Bronchial epithelial cell (primary cell): ENCODE measurements around the gene SORCS2. TPM values are rescaled to one million over a fixed set of nuclear protein-coding genes. Genes with fewer than 3 reads are reported as not detected.

ENCODE experiments used
- DNase-seq: peaks from one replicate; pipeline ENCODE4 v3.0.0-alpha.2; 2010; ENCODE audit warnings: low read depth
- FAIRE-seq: peaks from 2 replicates; lab custom pipeline; 2011; peaks lifted over from hg19 to GRCh38; lab: Jason Lieb, UNC
- H3K27me3 ChIP-seq: 2 replicates; pipeline ENCODE4 v1.5.1; 2011; ENCODE audit warnings: low read length; ENCODE audit not compliant: control insufficient read depth, insufficient read depth
- H3K36me3 ChIP-seq: 2 replicates; pipeline ENCODE4 v1.5.1; 2011; ENCODE audit warnings: low read length; ENCODE audit not compliant: control insufficient read depth, insufficient read depth
- H3K4me3 ChIP-seq: 2 replicates; pipeline ENCODE4 v1.5.1; 2011; ENCODE audit warnings: mild to moderate bottlenecking, low read depth, low read length, control low read depth
- total RNA-seq: library from RNA; depleted of rRNA; stranded (reverse); fragments of >200 nt; gene quantifications from 2 replicates; pipeline ENCODE4 v1.2.1, GENCODE V29; 2014
- TF ChIP-seq, protein P1 (sequence below): IDR thresholded peaks from 2 replicates; pipeline ENCODE4 v1.5.1; 2011; ENCODE audit warnings: mild to moderate bottlenecking, moderate library complexity, low read length, control low read depth, inconsistent platforms; ENCODE audit not compliant: insufficient read depth, severe bottlenecking

The SORCS2 gene
- total RNA-seq, 1 donor from 2014 or later, result under 0.01 TPM

DNA sequence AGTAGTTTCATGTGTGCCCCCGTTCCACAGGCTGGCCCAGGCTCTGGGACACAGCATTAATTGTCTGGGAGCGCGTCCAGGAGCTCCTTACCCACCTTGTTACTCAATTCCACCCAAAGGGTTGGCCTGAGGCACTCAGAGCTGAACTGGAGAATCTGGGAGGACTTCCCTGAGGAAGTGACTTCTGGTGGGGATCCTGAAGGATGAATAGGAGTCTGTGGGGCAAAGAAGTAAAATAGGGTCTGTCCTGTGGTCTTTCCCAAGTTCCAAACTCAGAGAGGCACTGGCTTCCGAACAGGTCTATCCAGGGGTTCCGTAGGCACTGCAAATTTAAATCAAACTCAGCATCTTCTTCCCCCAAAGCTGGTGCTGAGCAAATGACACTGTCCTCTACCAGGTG, 543.1 kb downstream of the SORCS2 start:
- no peak for FAIRE-seq
- no peak overlapping the region for H3K4me3 ChIP-seq
- DNase-seq, result no peak
- TF ChIP-seq, protein P1, sequence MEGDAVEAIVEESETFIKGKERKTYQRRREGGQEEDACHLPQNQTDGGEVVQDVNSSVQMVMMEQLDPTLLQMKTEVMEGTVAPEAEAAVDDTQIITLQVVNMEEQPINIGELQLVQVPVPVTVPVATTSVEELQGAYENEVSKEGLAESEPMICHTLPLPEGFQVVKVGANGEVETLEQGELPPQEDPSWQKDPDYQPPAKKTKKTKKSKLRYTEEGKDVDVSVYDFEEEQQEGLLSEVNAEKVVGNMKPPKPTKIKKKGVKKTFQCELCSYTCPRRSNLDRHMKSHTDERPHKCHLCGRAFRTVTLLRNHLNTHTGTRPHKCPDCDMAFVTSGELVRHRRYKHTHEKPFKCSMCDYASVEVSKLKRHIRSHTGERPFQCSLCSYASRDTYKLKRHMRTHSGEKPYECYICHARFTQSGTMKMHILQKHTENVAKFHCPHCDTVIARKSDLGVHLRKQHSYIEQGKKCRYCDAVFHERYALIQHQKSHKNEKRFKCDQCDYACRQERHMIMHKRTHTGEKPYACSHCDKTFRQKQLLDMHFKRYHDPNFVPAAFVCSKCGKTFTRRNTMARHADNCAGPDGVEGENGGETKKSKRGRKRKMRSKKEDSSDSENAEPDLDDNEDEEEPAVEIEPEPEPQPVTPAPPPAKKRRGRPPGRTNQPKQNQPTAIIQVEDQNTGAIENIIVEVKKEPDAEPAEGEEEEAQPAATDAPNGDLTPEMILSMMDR, result no peak
- no peaks in the 10 kb centered on the region for H3K36me3 ChIP-seq
- no peaks in the 10 kb centered on the region for H3K27me3 ChIP-seq

DNA sequence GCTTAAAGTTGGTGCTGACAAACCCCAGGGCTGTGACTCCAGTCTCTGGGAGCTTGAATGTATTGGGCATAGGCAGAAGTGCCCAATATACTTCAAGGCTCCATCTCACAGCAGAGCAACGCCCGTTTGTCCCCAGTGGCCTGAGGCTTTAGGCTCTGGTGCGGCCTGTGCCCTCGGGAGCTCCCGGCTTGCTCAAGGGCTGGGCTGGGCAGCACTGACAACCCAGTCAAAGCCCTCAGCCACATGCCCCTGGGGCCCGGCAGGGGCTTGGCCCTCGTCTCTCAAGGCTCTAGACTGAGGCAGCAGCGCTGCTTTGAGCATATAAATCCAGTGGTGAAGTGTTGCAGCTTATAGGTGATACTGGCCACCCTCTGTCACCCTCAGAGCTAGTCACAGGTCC, 543.6 kb downstream of the SORCS2 start:
- Histone ChIP-seq H3K36me3 (no peaks in the 10 kb centered on the region), H3K4me3 (no peak overlapping the region), H3K27me3 (no peaks in the 10 kb centered on the region)
- no peak for DNase-seq
- no peak for FAIRE-seq
- TF ChIP-seq, protein P1, result no peak

DNA sequence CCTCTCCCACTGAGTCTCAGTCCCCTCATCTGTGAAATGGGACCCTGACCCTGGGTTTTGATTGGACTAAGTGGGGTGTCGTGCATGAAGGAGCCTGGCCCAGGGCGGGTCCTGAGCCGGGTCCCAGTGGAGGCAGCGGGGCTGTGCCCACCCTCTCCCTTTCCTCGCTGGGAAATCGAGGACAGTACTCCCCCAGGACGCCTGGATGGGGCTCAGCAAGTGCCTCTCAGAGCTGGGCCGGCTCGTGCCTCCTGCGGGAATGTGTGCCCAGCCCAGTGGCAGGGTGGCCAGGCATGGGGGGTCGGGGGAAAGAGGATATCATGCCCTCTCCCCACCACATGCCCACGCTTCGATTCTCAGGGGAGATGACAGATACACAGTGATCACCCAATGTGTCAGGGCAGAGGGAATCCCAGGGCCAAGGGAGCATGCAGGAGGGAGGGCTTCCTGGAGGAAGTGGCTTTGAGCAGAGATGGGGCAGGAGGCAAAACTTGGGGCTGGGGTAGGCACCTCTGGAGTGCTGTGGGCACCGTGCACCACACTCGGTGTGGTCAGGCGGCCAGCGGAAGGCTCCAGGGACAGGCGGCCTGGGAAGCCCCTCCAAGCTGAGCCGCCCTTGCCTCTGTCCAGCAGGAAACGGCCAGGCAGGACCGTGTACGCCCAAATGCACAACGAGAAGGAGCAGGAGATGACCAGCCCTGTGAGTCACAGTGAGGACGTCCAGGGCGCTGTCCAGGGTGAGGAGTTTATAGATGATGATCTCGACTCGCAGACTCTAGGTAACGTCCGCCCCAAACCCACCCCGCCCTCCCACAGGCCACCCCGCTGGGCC, 544.3 kb downstream of the SORCS2 start:
- no peaks in the 10 kb centered on the region for H3K27me3 ChIP-seq
- TF ChIP-seq, protein P1, result no peak
- FAIRE-seq, result no peak
- no peak overlapping the region for H3K4me3 ChIP-seq
- no peaks in the 10 kb centered on the region for H3K36me3 ChIP-seq
- no peak for DNase-seq

DNA sequence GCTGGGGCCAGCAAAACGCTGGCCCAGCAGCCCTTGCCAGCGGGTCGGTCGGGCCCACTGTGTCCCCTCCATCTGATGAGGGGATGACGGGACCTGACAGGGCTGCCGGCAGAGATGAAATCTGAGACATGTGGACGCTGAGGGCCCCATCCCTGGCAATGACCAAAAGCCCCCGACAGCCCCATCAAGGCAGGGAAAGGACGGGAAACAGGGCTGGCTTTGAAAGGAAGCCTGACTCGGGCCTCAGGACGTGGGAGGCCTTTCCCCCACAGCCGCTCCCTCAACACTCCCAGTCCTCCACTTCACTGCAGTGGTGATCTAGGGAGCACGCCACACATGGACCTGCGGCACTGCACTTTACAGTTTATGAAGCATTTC, 544.9 kb downstream of the SORCS2 start:
- no peak for FAIRE-seq
- Histone ChIP-seq H3K4me3 (no peak overlapping the region), H3K27me3 (no peaks in the 10 kb centered on the region), H3K36me3 (no peaks in the 10 kb centered on the region)
- TF ChIP-seq, protein P1, result no peak
- no peak for DNase-seq

DNA sequence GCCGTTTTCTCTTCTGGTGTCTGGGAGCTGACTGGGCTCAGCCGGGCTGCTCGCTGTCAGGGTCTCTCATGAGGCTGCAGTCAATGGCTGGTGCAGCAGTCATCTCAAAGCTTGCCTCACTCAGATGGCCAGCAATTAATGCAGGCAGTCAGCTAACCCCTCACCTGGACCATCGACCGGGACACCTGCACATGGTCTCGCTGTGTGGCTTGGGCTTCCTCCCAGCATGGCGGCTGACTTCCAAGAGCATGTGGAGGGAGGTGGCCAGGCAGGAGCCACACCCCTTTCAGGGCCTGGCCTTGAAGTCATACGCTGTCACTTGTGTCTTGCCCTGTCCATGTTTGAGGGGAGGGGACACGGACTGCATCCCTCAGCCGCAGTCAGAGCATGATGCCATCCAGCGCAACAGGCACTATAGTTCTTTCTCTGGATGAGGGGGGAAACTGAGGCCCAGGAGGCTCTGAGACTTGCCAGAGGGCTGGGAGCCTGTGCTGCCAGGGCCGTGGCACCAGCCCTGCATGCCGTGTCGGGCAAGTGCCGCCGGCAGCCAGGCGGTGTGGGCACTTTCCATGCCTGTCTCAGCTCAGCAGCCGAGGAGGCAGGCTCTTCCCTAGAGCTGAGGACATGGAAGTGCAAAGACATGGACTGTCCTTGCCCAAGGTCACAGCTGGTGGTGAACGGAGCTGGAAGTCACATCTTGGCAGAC, 545.6 kb downstream of the SORCS2 start:
- FAIRE-seq (no peak), DNase-seq (no peak)
- no peaks in the 10 kb centered on the region for H3K27me3 ChIP-seq
- H3K36me3 ChIP-seq, result no peaks in the 10 kb centered on the region
- H3K4me3 ChIP-seq, result no peak overlapping the region
- TF ChIP-seq, protein P1, result no peak
